Measurements from ENCODE around the gene NAPSA.
"Not testable (repeated sequence)": the region's sequence is repeated elsewhere in the genome, so short reads cannot be mapped to it uniquely, and the experiment has no call there.

Gene NAPSA

GRCh38 chr19:50330365-50331078 is 34.9 kb downstream of the NAPSA start:
- DNase-seq (ENCODE audit: extremely low read depth, low read depth), result no peak
- no peak for TF ChIP-seq CTCF (IDR thresholded peaks at IDR 0.05; ENCODE audit: low read depth, low read length)

- DNase-seq (ENCODE audit: extremely low read depth, low read depth), result not testable (repeated sequence)
These were observed 35.5 kb downstream of the NAPSA start for GRCh38 chr19:50329926-50330294.

GRCh38 chr19:50329146-50329925 is 36.1 kb downstream of the NAPSA start, which contains the start of gene KCNC3:
TSS of gene KCNC3 (minus strand) at chr19:50329377. CDS start at chr19:50329082, 295 bp downstream.
- TF ChIP-seq CTCF (IDR thresholded peaks at IDR 0.05; ENCODE audit: low read depth, low read length), result no peak
- DNase-seq (ENCODE audit: extremely low read depth, low read depth), result peak; percentile 80

- DNase-seq (ENCODE audit: extremely low read depth, low read depth), result no peak
- TF ChIP-seq CTCF (IDR thresholded peaks at IDR 0.05; ENCODE audit: low read depth, low read length), result no peak
These were observed 36.6 kb downstream of the NAPSA start for GRCh38 chr19:50328873-50329145.

DNA sequence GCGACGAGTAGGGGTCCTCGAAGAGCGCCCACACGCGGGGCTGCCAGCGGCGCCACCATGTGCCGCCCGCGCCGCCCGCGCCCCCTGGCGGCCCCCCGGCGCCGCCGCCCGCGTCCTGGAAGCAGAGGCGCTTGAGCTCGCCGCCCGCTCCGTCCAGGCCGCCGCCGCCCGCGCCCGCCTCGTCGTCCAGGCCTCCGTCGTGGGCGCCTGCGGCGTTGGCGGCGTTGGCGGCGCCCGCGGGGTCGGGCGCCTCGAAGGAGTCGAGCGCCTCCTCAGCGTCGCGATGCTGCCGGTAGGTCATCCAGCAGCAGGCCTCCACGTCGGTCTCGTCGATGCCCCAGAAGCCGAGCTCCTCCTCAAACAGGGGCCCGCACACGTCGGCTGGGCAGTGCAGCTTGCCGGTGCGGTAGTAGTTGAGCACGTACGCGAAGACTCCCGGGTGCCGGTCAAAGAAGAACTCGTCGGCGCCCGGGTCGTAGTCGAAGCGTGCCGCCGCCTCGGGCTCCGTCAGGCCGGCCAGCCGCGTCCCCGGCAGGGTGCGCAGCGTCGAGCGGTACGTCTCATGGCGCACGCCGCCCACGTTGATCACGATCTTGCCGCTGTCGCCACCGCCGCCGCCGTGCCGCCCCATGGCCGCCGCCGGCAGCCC is 37.1 kb downstream of the NAPSA start:
- TF ChIP-seq CTCF (IDR thresholded peaks at IDR 0.05; ENCODE audit: low read depth, low read length), result no peak
- DNase-seq (ENCODE audit: extremely low read depth, low read depth), result no peak

DNA sequence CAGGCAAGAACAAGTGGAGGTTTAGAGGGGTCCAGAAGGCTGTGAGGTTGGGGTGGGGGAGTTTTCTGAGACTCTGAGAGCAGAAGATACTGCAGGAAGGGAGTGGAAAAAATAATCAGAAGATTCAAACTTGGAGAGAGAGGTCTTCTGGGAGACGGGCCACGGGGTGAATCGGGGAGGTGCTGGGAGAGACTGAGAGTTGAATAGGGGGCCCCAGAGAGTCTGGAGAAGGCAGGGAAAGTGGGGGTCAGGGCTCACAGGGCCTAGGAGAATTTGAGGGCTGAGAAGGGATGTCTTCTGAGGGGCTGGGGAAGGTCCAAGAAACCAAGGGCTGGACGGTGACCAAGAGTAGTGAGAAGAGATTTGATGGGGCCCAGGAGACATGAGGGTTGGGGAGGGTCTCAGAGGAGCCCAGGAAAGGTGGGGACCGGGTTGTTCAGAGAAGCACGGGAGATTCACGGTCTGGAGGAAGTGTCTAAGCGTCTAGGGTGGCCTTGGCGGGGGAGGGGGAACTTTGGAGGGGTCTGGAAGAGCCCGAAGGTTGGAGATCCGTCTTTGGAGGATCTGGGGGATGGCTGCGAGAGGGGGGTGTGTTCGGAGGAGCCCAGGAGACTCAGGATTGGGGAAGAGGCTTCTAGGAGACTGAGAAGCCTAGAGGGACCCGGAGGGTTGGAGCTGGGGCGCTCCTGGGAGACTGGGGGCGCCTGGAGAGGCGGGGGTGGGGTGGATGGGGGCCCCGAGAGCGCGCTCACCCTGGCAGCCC is 37.8 kb downstream of the NAPSA start:
- TF ChIP-seq CTCF (IDR thresholded peaks at IDR 0.05; ENCODE audit: low read depth, low read length), result no peak
- DNase-seq (ENCODE audit: extremely low read depth, low read depth), result no peak

GRCh38 chr19:50327013-50327412 is 38.4 kb downstream of the NAPSA start:
- no peak for TF ChIP-seq CTCF (IDR thresholded peaks at IDR 0.05; ENCODE audit: low read depth, low read length)
- no peak for DNase-seq (ENCODE audit: extremely low read depth, low read depth)
